ENCODE measurements around the gene SV2A.
A peak's percentile ranks its signal among the peaks of the same experiment; 100 is the strongest.
"Not testable (repeated sequence)": the region's sequence is repeated elsewhere in the genome, so short reads cannot be mapped to it uniquely, and the experiment has no call there.

SV2A gene

DNA sequence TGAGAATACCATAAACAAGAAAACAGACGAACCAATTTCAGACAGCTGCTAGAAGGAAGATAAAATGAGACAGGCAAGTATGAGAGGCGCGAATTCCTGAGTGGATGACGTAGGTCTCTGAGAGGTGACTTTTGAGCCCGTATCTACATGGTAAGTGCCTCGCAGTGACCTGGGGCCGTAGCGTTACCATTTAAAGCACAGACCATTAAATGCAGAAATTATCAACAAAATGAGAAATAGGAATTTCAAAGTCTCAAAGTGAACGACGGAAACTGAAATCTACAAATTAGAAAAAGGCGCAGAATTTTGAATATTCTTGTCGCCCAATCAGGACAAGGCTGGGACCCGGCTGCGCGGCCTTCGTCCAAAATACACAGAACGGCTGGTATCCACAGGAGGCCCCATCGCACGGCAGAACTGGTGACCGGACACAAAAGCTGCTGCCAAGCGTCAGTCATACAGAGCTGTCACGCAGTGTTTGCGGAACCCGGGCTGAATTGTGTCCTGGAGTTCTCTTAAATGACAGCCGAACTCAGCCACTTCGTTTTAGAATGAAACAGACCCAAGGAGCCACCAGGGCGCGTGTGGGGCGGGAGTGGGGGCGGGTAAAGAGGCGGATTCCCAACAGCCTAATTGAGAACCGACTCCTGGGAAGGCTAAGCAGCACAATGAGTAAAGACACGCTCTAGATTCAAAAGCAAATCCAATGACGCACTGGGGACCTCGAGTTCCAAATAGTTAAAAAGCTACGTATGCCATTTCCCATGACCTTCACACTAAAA is 32.1 kb downstream of the SV2A start:
- peak; percentile 92 for DNase-seq

DNA sequence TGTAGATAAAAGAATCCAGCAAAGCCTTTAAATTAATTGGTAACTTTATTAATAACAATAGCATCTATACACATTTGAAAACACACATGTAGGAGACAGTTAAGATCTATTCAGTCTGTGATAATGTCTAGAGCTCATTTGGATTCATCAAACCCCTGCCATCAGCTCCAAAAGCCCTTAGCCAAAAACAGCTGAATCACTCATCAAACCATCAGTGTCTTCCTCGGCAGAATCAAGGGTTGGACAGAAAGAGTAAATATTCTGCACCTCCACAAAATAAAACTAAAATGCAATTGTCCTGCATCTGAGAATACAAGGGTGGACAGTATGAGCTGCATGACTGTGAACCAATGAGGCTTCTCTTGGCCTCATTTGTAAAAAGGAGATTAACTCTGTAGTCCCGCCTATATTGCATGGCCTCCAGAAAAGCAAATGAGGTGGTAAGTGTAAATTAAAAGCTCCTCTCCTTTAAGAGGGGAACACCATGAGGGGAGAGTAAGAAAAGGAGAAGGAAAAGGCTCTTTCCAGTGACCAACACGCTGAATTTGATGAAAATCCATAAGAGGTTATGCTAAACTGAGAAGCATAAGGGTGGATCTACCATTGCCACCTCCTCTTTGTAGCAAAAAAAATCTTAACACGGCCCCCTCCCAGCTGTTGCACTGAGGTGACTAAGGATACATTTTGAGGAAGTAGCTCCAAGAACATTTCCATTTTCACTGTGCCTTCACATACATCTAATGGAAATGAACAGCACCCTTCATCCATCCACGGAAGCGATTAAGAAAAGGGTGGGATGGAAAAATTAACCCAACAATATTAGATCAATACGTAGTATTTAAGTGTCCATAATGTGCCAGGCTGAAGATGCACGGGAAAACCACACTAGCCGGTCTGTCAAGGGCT is 33.0 kb downstream of the SV2A start:
- DNase-seq, result peak; percentile 81

DNA sequence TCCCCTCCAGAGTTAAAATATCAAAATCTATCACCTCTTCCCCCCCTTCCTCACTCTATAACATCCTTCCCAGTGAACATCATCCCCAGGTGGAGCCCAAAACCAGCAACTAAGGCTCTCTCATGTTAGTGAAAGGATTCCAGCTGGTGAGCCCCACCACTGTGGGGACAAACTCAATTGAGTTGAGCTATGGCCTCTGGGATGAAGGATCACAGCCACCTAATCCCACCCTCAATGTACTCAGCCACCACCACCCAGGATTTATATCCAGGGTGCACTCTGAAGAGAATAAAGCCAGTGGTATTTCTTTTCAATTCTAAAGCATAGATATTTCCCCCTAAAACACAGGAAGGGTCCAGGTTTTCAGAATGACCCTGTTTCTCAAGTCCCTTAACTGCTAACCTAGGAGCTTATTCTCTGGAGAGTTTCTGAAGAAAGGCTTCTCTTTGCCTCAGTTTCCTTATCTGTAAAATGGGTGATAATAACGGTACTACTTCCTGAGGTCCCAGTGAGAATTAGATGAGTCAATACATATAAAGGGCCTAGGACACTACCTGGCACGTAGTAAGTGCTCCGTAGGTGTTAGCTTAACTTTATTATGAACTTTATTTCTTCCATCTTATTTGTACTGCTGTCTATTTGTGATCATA is 33.9 kb downstream of the SV2A start:
- no peak for DNase-seq

DNA sequence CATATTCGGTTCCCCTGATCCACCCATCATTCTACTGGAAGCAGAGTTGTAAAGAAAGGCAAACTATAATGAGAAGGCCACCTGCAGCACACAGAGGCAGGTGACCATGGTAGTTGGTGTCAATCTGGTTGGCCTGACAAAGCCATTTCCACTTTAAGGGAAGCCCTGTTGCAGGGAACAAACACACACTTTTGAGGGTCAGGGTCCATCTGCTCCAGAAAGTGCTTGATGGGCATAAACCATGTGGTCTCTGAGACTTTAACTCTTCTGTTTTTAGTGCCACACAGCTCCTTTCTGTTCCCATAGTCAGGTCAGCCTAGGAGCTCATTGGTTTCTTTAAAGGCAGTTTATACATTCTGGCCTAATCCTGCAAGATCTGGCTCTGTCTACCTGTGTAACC is 35.8 kb downstream of the SV2A start:
- peak; percentile 59 for DNase-seq

DNA sequence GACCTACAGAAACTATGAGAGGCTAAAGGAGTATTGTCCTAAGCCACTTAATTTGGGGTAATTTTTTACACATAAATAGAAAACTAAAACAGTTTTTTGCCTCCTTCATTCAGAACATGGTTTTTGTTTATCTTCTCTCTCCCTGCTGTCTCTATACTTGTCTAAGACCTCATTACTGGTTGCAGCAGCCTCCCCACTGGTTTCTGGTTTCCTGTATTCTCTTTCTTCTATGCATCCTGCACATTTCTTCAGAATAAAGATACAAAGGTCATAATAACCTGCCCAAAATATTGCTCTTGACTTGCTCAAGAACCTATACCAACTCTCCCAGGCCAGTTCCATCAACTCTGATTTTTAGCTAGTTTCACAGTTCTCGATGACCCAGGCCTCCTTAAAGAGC is 38.1 kb downstream of the SV2A start:
- DNase-seq, result no peak

DNA sequence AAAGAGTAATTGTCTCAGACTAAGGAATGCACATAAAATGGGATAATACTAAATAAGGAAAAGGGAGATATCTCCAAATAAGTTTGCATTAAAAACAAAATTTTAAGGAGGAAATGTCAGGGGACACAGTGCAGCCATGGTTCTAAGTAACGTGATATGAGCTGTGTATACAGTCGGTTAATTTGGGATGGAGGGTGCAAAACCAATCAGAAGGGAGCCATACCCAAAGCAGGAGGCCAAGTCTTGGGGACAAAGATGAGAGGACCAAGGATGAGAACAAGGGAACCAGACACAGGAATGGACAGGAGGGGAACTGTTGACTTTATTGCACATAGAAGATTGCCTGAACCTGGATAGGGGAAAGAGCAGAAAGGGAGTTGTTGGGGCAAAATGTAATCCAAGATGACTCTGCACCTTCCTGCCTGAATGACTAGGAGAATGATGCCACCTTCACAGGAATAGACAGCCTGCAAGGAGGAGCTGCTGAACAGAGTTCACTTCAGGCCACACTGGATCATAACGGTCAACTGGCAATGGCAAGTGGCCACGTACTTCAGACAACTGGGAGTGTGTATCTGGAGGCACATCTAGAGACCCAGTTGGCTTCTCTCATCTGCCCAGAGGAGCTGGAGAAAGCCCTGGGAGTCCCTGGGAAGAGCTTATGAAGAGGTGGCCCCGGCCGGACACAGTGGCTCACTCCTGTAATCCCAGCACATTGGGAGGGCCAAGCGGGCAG is 40.3 kb downstream of the SV2A start:
- no peak for DNase-seq

DNA sequence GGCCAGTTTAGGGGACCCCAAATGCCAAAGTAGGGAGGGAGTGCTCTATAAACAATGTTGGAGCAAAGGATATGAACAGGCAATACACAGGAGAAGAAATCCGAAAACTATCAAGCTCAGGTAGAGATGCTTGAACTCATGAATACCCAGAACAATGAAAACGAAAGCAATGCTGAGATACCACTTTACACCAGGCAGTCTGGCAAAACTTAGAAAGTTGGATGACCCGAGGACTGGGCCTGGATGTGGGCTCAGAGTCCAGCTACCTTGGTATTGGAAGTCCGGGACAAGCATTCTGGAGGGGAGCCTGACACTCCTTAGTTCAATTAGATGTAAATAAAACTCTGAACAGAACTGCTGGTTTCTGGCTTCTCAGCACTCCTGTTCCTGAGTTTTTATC is 44.6 kb downstream of the SV2A start:
- not testable (repeated sequence) for DNase-seq

DNA sequence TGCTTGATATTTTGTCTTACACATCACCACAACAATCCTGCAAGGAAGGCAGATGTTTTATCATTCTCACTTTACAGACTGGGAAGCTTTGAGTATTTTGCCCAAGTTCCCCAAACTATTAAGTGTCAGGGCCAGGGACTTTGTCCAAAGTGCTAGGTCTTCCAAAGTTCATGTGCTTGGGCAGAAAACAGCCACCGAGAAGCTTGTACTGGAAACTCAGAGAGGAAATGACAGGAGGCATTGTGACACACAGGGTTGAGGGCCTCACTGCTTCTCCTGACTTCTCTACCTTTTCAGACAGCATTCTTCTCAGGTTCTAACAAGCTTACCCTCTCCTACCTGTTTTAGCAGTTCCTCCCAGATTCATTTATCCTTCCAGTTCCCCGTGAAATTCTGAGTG is 50.8 kb downstream of the SV2A start:
- DNase-seq, result not testable (repeated sequence)

DNA sequence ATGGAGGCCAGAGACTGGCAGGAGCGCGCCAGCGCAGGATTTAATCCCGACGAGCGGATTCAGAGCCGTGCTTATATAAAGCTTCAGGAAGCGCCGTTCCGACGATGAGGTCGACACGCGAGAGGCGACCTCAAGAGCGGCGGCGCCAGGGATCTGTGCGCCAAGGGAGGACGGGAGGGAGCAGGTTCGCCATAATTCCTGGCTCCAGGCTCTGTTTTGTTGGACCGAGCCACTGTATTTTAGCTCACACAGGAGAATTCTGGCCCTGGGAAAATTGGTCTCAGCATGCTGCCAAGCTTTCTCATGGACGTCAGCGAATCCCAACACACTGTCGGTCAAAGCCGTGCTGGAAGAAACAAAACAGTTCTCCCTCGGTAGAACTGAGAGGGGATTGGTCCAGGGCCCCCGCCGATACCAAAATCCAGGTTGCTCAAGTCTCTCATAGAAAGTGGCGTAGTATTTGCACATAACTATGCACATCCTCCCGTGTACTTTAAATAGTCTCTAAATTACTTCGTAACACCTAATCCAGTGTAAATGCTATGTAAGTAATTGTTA is 56.1 kb downstream of the SV2A start:
- DNase-seq, result not testable (repeated sequence)

DNA sequence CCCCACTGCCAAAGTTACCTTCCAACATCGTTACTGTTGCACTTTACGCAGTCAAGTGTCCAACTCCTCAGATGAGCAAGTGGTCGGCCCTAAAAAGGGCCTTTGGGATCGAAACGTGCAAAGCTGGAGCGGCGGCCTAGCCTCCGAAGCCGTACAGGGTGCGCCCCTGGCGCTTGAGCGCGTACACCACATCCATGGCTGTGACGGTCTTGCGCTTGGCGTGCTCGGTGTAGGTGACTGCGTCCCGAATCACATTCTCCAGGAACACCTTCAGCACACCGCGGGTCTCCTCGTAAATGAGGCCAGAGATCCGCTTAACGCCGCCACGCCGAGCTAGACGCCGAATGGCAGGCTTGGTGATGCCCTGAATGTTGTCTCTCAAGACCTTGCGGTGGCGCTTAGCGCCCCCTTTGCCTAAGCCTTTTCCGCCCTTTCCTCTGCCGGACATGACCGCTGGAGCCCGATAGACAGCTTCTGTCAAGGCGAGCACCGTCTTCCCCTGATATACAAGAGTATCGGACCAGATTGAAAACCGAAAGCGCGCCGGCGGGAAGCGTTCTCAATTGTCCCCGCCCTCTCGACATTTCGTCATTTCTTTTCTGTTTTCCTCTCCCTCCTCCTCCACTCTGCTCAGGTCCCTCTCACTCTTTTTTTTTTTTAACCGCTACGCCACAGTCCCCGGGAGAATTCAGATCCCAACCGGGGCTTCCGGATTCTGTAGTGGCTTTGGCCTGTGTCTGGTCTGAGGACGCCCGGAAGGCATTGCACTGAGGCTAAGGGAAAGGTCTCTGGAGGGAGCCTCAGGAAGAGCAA is 56.8 kb downstream of the SV2A start:
- not testable (repeated sequence) for DNase-seq

DNA sequence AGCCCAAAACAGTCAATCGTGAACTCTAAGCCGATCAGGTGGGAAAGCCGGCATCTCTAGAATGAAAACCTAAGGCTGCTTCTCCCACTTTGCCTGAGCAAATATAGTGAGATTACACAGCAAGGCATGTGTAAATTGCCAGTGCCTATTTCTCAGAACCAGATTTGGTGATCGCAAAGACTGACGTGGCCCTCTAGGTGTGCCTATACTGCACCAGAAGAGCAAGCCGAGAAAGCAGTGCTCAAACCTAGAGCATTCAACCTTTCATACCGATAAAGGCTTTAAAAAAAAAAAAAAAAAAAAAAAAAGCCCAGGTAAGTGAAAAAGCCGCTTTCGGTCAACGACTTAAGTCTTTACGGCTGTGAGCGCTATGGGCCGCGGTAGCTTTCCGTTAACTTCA is 57.4 kb downstream of the SV2A start:
- DNase-seq, result not testable (repeated sequence)
